Vagina (tissue), 2 donors: Measurements from ENCODE around the gene SLX4IP. TPM values are rescaled to one million over a fixed set of nuclear protein-coding genes. Genes with fewer than 3 reads are reported as not detected.

Experiments used
- DNase-seq, 2 donors: peaks; one replicate each; pipeline ENCODE4 v3.0.0-alpha.2; 2017; ENCODE audit errors: extremely low spot score in 2 of 2
- H3K27ac ChIP-seq: fragments of 200-600 bp; sonication (generic); one replicate; pipeline ENCODE4 v1.5.1; 2019
- H3K27me3 ChIP-seq: fragments of 200-600 bp; sonication (generic); one replicate; pipeline ENCODE4 v1.5.1; 2019
- H3K36me3 ChIP-seq, 2 donors: fragments of 200-600 bp; sonication (generic); one replicate each; pipeline ENCODE4 v1.5.1; 2017 to 2019
- H3K4me1 ChIP-seq: fragments of 200-600 bp; sonication (generic); one replicate; pipeline ENCODE4 v1.5.1; 2019
- H3K4me3 ChIP-seq, 2 donors: fragments of 200-600 bp; sonication (generic); 1 replicate in 1 of 2; 2 replicates in 1 of 2; pipeline ENCODE4 v1.5.1; 2016 to 2019
- H3K9me3 ChIP-seq: fragments of 200-600 bp; sonication (generic); one replicate; pipeline ENCODE4 v1.5.1; 2019
- POLR2A ChIP-seq, 2 donors: fragments of 450-650 bp; IDR thresholded peaks; one replicate each; pipeline ENCODE4 v1.6.1; 2017; ENCODE audit warnings: antibody characterized with exemption in 2 of 2, mild to moderate bottlenecking in 2 of 2, moderate library complexity in 2 of 2
- POLR2AphosphoS5 ChIP-seq, 2 donors: sonication (generic); formaldehyde crosslinking; IDR thresholded peaks; one replicate each; pipeline ENCODE4 v1.9.0; 2017; ENCODE audit warnings: antibody characterized with exemption in 2 of 2, mild to moderate bottlenecking in 2 of 2, low read depth in 1 of 2; ENCODE audit not compliant: insufficient read depth in 1 of 2
- intact Hi-C: fragments of 100-400 bp; cut with DNase I; formaldehyde crosslinking; loops from one replicate; pipeline ENCODE4 v1.15.1; 2023
- total RNA-seq: library from RNA; depleted of rRNA; stranded (reverse); fragments of >200 nt; gene quantifications from one replicate; pipeline ENCODE4 v1.2.3, GENCODE V29; 2016
- TF ChIP-seq, protein P1 (sequence below), 3 experiments: fragments of 450-650 bp in 2 of 3; fragments of 200-600 bp in 1 of 3; sonication (generic) in 1 of 3; IDR thresholded peaks; one replicate each; pipeline ENCODE4 v1.5.1; 2017 to 2019; ENCODE audit warnings: antibody characterized with exemption in 3 of 3, mild to moderate bottlenecking in 2 of 3, moderate library complexity in 2 of 3

SLX4IP gene
- total RNA-seq, 1 donor from 2014 or later, result 4.9 TPM

- Histone ChIP-seq H3K4me1 (peaks cover 28% of the 10 kb centered on the region), H3K27ac (no peak overlapping the region), H3K4me3 (no peak overlapping the region), H3K36me3 (no peaks in the 10 kb centered on the region), H3K9me3 (no peaks in the 10 kb centered on the region), H3K27me3 (no peaks in the 10 kb centered on the region)
- DNase-seq, result no peak
- no peak for TF ChIP-seq POLR2AphosphoS5 (IDR thresholded peaks at IDR 0.05; ENCODE audit: insufficient read depth in 1 of 2, low read depth in 1 of 2)
- TF ChIP-seq POLR2A (IDR thresholded peaks at IDR 0.05), result no peak
- TF ChIP-seq, protein P1, sequence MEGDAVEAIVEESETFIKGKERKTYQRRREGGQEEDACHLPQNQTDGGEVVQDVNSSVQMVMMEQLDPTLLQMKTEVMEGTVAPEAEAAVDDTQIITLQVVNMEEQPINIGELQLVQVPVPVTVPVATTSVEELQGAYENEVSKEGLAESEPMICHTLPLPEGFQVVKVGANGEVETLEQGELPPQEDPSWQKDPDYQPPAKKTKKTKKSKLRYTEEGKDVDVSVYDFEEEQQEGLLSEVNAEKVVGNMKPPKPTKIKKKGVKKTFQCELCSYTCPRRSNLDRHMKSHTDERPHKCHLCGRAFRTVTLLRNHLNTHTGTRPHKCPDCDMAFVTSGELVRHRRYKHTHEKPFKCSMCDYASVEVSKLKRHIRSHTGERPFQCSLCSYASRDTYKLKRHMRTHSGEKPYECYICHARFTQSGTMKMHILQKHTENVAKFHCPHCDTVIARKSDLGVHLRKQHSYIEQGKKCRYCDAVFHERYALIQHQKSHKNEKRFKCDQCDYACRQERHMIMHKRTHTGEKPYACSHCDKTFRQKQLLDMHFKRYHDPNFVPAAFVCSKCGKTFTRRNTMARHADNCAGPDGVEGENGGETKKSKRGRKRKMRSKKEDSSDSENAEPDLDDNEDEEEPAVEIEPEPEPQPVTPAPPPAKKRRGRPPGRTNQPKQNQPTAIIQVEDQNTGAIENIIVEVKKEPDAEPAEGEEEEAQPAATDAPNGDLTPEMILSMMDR (IDR thresholded peaks at IDR 0.05), result no peak
- intact Hi-C loops, result no loop called here
Observed at GRCh38 chr20:10571313-10571815, 136.3 kb downstream of the SLX4IP start.

DNA sequence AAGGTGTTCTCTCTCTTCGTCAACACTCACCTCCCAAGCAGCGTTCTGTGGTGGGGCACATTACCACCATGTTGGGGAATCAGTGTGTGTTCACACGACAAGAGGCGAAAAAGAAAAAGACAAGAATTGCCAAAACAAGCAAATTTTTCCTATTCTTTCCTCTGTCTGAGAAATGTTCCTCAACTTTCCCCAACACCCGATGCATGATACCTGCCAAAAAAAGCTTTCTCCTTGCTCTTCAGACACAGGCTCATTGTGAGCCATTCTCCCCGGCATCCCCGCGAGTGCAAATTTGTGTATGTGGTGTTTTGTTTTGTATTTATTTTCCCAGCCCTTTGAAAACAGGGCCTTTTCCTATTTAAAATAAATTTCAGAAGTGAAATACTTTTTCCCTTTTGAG, 137.7 kb downstream of the SLX4IP start:
- intact Hi-C loops, result no loop called here
- no peak overlapping the region for H3K4me3 ChIP-seq
- H3K4me1 ChIP-seq, result peaks cover 28% of the 10 kb centered on the region
- H3K27ac ChIP-seq, result no peak overlapping the region
- H3K27me3 ChIP-seq, result no peaks in the 10 kb centered on the region
- no peaks in the 10 kb centered on the region for H3K36me3 ChIP-seq
- TF ChIP-seq POLR2AphosphoS5 (IDR thresholded peaks at IDR 0.05; ENCODE audit: insufficient read depth in 1 of 2, low read depth in 1 of 2), result no peak
- TF ChIP-seq, protein P1 (IDR thresholded peaks at IDR 0.05), result no peak
- no peak for TF ChIP-seq POLR2A (IDR thresholded peaks at IDR 0.05)
- DNase-seq, result no peak
- no peaks in the 10 kb centered on the region for H3K9me3 ChIP-seq

DNA sequence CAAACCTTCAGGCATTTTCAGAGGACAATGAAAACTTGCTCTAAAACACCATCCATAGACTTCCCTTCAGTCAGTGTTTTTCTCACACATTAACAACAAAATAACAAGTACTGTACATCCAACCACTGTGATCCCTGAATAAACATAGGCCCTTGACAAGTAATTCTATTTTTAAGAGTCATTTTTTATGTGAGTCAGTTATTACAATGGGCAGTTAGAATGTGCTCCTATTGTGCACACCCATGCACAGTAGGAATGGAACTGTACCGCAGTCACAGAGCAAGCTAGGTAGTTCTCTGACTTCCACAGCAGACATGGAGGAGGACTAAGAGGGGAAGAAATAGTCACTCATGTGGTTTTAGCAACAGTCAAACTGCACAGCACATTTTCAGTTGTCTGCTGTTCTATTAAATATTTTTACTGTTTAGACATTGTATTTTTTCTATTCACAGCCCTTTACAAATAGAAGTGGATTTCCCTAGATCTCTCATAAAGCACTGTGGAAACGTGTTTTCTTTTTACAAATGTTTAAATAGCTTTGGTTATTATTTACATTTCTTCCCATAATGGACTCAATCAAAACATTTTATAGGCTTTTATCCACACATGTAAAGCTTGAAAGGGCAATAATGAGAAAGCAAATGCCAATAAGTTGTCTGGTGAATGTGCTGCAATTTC, 138.3 kb downstream of the SLX4IP start:
- Histone ChIP-seq H3K4me3 (no peak overlapping the region), H3K27me3 (no peaks in the 10 kb centered on the region), H3K9me3 (no peaks in the 10 kb centered on the region), H3K4me1 (peaks cover 28% of the 10 kb centered on the region), H3K36me3 (no peaks in the 10 kb centered on the region), H3K27ac (no peak overlapping the region)
- intact Hi-C loops, result no loop called here
- TF ChIP-seq POLR2A (IDR thresholded peaks at IDR 0.05), result no peak
- peak in 1 of 2 donors; percentile 48 for TF ChIP-seq POLR2AphosphoS5 (IDR thresholded peaks at IDR 0.05; ENCODE audit: insufficient read depth in 1 of 2, low read depth in 1 of 2)
- DNase-seq, result no peak

GRCh38 chr20:10573951-10574339, 138.8 kb downstream of the SLX4IP start:
- no peaks in the 10 kb centered on the region for H3K27me3 ChIP-seq
- intact Hi-C loops, result no loop called here
- no peaks in the 10 kb centered on the region for H3K9me3 ChIP-seq
- no peaks in the 10 kb centered on the region for H3K36me3 ChIP-seq
- no peak for DNase-seq
- no peak overlapping the region for H3K4me3 ChIP-seq
- H3K27ac ChIP-seq, result no peak overlapping the region
- no peak for TF ChIP-seq POLR2AphosphoS5 (IDR thresholded peaks at IDR 0.05; ENCODE audit: insufficient read depth in 1 of 2, low read depth in 1 of 2)
- no peak for TF ChIP-seq POLR2A (IDR thresholded peaks at IDR 0.05)
- TF ChIP-seq, protein P1 (IDR thresholded peaks at IDR 0.05), result no peak
- H3K4me1 ChIP-seq, result peaks cover 28% of the 10 kb centered on the region

DNA sequence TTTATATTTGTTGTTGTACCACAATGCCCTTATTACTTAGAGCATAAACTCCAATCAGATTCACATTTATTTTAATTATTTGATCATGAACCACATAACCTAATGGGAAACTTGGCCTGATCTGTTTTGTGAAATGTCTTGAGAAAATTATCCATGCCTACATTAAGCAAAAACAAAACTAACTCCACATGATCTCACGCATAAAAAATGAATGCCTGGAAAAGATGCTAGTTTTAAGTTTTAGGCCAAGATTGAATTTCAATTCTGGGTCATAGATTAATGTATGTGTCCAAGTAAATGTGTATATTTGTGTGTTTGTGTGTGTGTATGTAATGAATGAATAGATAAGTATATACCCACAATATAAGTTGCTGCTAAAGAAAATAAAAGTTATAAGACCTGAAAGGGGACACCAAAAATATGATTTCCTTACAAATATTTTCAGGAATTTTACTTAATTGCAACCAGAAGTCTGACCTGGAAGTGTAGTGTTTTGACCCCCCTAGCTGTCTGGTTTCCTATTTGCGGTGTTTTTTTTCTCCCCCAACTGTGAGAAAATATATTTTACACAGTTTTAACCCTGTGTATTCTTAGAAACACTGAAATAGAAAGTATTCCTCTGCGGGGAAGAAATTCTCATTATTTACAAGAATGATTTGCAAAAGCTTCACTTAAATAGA, 141.4 kb downstream of the SLX4IP start:
- no peaks in the 10 kb centered on the region for H3K9me3 ChIP-seq
- H3K4me3 ChIP-seq, result no peak overlapping the region
- TF ChIP-seq POLR2AphosphoS5 (IDR thresholded peaks at IDR 0.05; ENCODE audit: insufficient read depth in 1 of 2, low read depth in 1 of 2), result no peak
- TF ChIP-seq POLR2A (IDR thresholded peaks at IDR 0.05), result no peak
- TF ChIP-seq, protein P1 (IDR thresholded peaks at IDR 0.05), result no peak
- no peak for DNase-seq
- intact Hi-C loops, result no loop called here
- H3K4me1 ChIP-seq, result peaks cover 34% of the 10 kb centered on the region
- H3K27ac ChIP-seq, result no peak overlapping the region
- H3K36me3 ChIP-seq, result no peaks in the 10 kb centered on the region
- no peaks in the 10 kb centered on the region for H3K27me3 ChIP-seq
